HG03159 (cell line): ENCODE data around the gene PAX5.

Experiments
- ATAC-seq: cut with Tn5 transposase; IDR thresholded peaks from one replicate; pipeline ENCODE4 v1.9.1; 2021; ENCODE audit warnings: mild to moderate bottlenecking, moderate library complexity; ENCODE audit not compliant: unreplicated experiment

The PAX5 gene

DNA sequence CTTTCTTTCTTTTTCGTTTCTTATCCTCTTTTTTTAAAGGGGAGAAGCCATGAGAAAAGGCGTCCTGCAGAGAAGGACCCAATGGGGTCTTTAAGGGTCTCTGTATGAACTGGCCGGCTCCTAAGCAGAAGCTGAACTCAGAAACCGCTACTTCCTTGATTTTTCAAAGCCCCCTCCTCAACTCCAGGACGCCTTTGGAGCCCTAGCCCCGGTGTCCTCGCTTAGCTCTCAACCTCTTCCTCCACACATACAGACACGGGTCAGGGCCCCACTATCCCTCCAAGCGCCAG lies 8.3 kb downstream of the PAX5 start:
- ATAC-seq, result no peak

DNA sequence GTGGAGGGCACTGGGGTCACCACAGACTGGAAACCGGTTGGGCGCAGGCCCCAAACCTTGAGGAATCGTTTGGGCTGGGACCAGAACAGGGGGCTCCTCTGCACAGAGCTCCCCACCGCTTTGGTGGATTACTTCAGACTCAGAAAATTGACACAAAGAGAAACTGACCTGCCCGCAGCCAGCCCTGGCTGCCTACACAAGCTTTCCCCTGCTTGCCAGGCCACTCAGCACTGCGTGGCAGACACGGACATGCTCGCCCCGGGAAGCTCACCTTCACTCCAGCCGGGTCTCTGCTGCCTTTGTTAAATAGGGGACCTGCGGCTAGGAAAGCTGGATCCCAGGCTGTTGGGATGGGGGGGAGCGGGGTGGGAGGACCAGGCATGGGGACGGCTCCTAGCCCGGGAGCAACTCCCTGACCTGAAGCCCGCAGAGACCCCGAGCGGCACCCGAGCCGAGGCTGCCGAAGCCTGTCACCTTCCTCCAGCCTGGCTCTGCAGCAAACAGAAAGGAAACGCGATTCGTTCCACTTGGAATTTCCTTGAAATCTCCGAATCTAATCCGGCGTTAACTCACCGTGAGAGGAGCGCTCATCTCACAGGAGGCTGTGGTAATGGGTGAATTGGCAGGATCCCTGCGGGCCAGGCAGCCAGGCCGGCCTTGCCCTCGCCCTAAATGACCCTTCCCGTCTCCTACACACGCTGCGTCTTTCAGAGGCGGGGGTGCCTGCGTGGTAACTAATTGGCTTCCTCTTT lies 8.8 kb downstream of the PAX5 start:
- no peak for ATAC-seq

DNA sequence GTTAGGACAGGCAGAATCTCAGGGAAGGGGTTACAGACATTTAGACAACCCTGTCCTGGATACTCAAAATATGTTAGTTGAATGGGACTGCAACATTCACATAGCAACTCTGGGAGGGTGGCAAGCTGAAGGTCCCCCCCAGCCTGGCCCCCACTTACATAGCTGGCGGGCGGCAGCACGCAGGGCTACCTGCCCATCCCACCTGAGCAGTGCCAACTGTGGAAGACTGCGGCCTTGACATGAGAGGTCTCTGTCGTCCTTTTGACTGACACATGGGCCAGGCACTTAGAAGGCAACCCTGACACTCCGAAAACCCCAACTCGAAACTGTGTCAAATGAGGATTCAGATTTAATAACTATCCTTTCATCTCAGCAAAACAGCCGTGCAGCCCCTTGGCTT lies 16.5 kb downstream of the PAX5 start:
- no peak for ATAC-seq

DNA sequence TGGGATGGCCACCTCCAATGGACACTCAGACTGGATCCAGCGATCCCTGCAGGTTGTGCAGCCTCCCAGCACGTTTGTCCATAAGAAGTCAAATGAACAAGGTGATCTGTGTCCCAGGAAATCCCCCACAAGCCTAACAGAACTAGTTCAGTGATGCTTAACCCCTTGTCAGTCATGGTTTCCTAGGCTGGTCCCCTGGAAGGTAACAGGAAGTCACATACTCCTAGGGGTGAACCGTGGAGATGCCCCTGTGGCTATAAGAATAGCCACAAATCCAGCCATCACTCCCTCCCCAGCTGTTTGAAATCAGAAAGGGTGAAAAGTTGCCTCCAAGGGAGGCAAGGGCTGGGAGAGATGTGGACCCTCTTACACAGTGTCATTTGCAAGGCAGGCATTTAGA lies 22.5 kb downstream of the PAX5 start:
- no peak for ATAC-seq

DNA sequence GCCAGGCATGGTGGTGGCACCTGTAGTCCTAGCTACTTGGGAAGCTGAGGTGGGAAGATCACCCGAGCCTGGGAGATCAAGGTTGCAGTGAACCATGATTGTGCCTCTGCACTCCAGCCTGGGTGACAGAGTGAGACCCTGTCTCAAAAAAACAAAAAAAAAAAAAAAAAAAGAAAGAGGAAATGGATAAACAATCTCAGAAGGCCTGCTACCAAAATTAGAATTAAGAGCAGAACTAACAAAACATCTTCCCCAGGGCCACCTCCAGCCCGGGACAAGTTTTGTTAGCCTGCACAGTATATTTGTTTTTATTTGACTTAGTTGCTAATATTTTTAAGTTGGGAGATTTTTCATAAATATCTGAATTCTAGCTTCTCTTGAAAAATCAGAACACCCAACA lies 23.1 kb downstream of the PAX5 start:
- ATAC-seq, result no peak

DNA sequence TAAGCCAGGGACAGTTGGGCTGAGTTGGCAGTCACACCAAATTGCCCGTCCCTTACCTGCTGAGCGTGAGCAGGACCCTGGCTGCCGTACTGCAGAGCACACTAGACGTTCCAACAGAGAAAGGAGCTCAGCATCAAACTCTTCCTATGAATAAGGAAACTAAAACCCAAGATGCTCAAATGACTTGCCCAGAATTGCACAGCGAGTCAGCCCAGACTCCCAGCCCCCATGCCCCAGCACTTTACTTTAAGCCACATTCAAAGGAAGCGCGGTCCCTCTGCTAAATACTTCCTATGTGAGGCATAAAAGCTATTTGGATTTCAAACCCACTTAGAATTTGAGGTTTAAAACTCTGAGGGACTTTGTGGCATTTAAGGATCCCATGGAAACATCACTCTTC lies 23.9 kb downstream of the PAX5 start:
- no peak for ATAC-seq

DNA sequence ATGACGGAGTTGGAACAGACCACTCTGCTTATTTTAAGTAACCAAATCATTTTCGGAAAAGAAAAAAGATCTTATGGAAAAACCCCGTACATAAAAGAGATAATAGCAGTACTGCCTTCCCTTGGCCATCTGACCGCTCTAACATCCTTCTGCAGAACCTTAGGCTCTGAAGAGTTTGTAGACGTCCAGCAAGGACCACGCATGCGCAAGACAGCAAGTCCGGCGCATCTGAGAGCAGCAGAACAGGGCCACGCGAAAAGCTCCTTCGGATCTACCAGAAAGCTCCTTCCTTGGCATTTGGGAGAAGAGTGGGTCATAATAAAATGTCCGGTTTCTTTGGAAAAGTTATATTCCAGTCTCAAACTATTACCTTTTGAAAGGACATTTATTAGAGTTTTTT lies 26.8 kb downstream of the PAX5 start:
- no peak for ATAC-seq

DNA sequence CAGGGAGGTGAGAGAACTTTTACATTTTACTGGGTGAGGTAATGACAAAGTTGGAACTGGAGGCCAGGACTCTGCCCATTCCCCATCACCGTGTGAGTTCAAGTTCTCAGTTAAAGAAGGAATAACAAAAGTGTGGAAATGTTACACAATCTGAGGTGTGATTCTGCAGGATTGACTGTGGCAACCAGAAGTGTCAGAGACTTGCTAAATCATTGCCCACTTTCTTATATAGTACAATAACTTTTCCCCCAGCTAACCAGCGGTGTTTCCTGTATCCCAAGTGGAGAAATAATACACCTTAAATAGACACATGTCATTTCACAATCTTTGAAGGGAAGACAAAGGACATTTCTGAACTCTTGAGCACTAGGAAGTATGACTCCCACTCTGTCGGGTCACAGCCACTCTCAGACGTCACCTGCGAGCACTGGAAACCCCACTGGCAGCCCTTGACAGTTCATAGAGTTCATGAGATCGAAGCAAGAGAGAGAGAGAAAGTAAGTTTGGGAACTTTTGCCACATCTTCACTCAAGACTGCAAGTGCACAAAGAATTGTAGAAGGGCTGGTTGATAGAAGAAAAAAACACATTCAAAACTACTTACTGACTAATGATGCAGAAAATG lies 28.4 kb downstream of the PAX5 start:
- ATAC-seq, result no peak

DNA sequence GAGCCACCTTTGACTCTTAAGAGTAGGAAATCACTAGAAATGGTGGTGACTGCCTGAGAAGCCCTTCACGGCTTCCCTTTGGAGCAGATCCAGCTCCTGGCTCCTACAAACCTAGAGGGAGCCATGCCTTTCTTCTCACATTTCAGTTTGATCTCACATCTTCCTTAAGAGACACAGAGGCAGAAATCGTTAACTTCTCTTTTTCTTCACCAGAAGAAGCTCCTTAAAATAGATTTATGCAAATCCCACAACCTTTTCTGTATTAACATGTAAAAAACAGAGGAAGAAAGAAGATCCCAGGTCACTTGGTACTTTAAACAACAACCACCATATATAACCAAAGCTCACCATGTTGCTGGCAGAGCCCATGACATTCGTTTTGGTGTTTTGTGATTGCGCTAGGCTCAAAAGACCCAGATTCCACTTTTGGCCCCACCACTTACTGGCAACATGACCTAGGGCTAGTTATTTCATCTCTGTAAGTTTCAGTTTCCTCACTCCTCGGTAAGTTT lies 29.6 kb downstream of the PAX5 start:
- peak; percentile 30 for ATAC-seq

DNA sequence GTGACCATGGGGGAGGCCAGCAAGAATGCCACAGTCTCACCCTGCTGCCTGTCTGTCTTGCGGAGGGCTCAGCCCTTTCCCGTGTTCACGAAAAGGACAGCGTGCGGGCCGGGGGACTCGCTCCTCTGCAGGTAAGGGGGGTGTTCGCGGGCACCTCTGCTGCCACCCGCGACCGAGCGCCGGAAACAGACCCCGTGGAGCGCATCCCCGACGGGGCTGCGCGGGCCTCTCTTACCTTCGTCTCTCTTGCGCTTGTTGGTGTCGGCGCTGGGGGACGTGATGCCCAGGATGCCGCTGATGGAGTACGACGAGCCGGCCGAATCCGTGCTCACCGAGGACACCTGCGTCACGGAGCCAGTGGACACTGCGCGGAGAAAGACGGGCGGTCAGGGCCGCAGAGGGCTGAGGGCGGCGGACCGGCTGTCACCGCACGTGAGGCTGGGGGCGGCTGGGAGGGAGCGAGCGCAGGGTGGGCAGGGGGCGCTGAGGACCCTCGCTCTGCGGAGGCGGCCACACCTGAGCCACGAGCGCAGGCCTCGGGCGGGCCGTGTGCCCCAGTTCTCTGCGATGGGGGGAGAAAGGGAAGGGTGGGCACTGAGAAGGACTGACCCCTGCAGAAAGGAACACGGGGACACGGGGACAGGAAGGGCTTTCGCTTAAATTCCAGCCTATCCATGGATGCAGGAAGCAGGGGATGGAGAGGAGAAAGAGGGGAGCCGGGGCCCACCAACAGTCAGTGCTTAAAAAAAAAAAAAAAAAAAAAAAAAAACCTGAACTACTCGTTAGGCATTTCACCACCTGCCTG lies 31.5 kb downstream of the PAX5 start:
- ATAC-seq, result no peak

DNA sequence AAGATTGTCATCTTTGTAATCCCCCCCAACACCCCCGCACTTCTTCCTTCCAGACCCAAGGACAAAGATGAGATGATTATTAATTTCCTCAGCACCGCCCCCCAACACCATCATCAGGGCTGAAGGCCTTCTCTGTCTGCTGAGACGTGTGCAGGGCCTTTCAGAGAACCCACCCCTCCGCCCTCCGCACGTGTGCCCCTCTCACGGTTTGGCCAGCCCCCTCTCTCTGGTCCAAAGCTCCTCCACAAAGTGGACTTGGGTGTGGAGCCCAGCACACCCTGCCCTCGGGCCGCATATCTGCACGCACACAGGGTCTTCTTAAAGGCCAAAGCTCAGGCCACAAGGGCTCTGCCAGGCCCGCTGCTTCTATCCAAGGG lies 32.0 kb downstream of the PAX5 start:
- ATAC-seq, result no peak

DNA sequence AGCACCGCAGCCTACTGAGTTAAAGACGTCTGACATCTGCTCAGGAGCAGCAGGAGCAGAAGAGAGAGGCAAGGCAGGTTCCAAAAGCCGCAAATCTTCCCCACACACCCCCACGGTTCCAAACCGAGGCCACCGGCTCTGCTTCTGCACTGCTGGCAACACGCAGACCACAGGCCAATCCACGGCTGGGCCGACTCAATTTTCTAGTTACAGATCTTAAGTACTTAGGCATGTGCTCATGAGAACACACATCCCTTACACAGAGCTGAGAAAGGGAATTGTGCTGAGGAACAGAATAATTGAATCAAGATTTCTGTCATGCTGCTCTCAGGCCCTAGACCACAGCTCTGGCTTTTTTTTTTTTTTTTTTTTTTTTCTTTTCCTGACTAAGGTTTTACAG lies 32.6 kb downstream of the PAX5 start:
- ATAC-seq, result no peak

DNA sequence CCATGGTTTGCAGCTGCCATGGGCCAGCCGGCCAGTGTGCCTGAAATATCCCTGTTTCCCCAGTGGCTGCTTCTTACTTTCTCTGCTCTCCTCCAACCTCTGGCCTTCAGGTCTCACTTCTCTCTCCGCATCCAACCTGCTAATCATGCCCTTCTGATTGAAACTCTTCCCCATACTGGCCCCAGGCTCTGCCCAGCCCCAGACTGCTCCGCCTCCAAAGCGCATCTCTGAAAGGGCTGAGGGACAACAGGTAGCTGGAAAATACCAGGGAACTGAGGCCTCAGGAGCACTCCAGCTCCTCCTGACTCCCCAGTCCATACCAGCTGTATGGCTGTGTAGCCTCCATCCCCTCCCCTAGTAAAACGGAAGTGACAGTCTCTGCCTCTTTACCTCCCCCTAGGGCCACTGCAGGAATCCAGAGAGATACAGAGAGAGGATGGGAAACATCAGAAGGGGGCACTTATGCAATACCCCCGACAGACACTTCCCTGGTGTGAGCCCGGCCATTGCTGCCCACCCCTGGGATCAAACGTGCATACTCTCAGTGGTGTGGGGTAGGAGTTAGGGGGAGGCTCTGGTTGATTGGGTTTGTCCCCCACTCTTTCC lies 34.2 kb downstream of the PAX5 start:
- ATAC-seq, result no peak

DNA sequence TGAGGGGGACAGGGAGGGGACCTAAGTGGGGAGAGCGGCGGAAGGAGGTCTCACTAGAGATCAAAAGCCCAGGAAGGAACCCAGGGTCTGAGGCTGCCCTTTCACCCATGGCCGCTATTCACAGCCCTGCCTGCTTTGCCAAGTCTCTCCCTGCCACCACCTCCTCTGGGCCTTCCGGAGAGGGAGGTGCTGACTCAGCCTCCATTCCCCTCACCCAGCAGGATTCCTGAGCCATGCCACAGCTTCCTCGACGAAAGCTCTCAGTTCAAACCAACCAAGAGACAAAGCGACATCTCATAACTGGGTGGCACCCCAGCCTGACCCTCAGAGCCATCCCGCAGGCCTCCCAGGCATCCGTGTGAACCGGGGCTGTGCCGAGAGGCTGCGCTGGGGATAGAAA lies 36.7 kb downstream of the PAX5 start:
- no peak for ATAC-seq

DNA sequence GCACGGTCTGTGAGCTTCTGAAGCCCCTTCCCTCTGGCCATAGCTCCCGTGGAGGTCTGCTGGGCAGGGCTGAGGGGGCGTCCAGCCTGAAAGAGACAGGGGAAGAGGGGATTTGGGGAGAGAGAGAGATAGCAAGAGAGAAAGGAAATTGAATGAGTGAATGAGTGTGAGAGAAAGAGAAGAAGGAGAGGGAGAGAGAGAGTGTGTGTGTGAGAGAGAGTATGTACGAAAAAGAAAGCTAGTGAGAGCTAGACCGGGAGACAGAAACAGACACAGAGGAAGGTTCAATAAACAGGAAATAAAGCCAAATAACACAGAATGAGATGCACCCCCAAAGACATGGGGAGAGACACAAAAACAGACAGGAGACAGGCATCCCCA lies 37.4 kb downstream of the PAX5 start:
- ATAC-seq, result no peak

DNA sequence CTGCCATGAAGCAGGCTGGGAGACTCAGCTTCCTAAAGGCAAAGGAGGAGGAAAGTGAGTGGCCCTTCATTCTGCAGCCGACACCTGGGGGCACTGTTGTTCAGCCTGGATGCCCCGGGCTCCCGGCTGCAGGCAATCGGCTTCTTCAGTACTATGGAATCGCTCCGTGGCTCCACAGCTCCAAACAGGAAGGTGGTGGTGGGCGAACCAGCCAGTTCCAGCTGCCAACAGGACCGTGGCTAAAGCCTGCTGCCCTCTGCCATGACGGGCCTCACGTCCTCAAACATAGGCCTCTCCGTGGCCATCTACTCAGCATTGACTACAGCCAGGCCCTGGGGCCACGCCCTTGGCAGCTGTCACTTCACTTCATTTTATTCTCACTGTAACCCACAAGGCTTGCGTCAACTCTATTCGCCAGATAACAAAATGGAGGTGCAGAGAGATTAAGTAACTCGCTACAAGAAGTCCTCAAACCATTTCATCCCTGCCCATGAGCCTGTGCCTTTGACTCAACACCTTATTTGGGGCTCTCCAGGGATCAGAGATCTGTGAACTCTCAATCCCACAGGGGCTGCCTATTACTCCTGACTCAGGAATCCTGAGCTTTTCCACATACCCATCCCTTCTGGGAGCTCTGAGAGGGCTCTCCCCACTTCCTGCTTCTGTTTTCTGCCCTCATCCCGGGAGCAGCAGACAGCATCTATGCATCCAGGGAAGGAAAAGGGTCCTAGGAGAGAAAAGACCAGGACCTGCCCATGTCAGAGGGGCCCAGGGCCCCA lies 38.0 kb downstream of the PAX5 start:
- ATAC-seq, result peak; percentile 33

DNA sequence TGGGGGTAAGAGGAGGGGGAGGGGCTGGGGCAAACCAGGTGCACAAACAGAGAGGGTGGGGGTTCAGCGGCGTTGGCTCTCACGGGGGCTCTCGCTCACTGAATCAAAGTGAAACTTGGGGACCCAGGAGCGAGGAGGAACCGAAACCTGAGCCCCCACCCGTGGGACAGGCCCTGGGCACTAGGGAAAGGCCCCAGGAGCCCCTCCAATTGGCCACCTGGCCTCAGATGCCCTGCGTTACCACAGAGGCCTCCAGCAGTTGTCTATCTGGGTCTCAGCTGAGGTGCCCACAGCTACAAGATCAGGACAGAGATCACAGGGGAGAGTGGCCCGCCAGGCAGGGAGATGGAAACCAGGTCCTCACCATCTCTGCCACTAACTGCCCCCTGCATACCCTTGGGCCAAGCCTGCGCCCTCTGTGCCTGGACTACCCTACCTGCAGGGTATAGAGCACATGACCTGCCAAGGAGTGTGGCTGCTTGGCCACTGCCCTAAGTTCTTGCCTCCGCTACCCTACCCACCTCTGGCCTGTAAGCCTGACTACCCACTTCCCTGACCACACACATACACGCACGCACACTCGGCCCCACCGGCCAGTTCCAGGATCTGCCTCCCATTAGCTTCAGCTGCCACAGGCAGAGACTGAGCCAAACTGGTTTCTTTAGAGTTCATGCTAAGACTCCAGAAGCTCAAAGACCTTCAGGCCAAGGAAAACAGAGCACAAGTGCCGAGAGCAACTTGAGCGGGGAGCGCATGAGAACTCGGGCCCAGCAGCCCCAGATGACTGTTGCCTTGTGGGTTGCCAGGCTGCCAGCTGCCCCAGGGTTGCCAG lies 39.9 kb downstream of the PAX5 start:
- ATAC-seq, result peak; percentile 58

DNA sequence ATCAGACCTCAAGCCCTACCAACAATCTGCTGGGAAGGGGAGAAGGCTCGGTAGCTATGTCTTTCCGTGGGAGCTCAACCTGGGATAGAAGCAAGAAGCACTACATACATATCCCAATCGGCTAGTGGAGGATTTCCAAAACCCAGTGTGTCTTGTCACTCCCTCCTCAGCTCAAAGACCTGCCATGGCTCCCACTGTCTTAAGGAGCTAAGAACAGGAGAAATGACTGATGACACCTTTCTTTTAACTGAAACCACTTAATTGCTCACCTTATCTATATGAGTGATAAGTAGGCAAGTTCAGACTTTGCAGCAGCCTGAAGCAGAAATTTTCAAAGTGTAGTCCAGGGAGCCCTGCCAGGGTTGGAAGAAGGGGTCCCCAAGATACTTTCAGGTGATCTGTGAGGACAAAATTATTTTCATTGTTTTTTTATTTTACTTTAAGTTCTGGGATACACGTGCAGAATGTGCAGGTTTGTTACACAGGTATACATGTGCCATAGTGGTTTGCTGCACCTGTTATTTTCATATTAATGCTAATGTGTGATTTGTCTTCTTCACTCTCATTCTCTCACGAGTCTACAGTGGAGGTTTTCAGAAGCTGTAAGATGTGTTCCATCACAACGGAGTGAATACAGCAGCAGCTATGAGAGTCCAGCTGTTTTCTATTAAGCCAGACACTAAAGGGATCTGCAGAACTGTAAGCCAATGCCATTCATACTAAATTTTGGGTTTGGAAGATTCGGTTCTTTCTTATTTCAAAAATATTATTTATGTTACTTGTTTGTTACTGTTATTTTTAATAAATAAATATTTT lies 41.4 kb downstream of the PAX5 start:
- no peak for ATAC-seq

DNA sequence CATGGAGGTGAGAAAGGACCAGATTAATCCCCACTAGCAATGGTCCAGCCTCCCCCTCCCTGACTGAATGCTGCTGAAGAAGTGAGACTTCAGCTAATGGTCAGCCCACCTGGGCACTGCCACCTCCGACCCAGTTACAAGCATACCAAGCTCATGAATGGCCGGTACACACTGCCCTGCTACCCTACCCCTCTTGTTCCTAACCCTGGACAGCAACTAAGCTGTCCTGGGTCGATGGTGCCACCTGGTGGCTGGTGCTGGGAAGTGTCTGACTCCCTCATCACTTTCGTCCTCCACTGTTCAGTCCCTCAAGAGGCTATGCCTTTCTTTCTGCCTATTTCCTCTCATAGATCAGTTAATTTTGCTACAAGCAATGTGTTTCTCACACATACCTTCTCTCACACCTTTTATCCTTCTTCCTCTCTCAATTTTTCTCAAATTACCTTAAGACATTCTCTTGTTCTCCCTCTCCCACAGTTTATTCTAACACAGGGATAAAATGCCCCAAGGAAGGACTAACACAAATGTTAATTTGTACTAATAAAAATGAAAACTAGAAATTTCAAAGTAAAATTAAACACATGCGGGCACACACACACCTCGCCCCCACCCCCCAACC lies 42.4 kb downstream of the PAX5 start:
- ATAC-seq, result no peak
